ENCODE data around the gene PTHLH. TPM values are rescaled to one million over a fixed set of nuclear protein-coding genes. Genes with fewer than 3 reads are reported as not detected.

Gene PTHLH
- total and polyA plus RNA-seq, 2 donors (not counting 3 experiments of a cell fraction or from before 2014, with no cell fraction given) = 0.60 to 0.65 TPM

DNA sequence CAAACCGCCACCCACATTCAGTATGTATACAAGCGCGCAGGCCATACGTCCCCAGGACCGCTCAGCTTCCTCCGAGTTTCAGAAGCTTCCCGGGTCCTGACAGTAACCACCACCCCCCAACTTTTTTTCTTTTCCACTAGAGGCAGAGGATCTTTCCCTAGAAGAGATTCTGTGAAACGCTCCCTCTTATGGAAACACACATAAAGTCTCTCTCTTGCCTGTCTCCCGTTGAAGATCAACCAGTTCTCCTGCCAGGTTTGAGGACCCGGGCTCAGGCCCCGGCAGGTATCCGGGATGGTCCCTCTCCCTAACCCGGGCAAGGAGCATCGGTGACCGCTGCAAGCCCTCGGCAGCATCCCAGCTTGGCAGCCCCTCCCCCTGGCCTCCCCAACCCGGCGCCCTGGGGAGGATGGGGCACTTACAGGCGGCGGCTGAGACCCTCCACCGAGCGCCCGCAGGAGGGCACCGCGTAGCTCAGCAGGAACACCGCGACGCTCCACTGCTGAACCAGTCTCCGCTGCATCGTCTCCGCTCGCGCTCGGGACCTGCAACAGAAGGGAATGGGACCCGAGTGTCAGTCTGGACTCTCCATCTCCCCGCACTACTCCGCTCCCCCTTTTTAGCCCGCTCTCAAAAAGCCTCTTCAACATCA is 3.4 kb downstream of the PTHLH start:
- H3K9me3 ChIP-seq (replicated peaks; ENCODE audit: control insufficient read depth, insufficient read depth, low read length) = no peaks in the 10 kb centered on the region
- intact Hi-C loops (cut with micrococcal nuclease) = loop anchor here (1.0 to 5.0 kb wide), 4 partner anchors 203 to 803 kb away; partner anchors contain the start of gene CCDC91
- H3K9ac ChIP-seq (replicated peaks; ENCODE audit: extremely low read depth, insufficient read depth, low read length) = peak overlapping the region; percentile 52
- H3K27ac ChIP-seq (ENCODE audit: insufficient read depth, low read depth, low read length) = no peak overlapping the region
- no TSS peak for BruUV-seq (replicated peaks)
- no peaks in the 10 kb centered on the region for H4K20me1 ChIP-seq (replicated peaks; ENCODE audit: control insufficient read depth, extremely low read depth, insufficient read depth, low read length)
- H3K4me3 ChIP-seq (replicated peaks in 1 of 3; ENCODE audit: insufficient read depth in 1 of 3, low read depth in 1 of 3, low read length in 3 of 3) = peak overlapping the region; percentile 49 to 88 (median 70)
- dilution Hi-C loops (cut with MboI; ENCODE audit: extremely low pct_ligation_motif_present, low sequenced_read_pairs) = no loop called here
- H3K4me1 ChIP-seq (ENCODE audit: control insufficient read depth, extremely low read depth, insufficient read depth, low read length) = peaks cover 51% of the 10 kb centered on the region
- peak overlapping the region; percentile 93 for H2AFZ ChIP-seq (ENCODE audit: low read depth, low read length)
- no peaks in the 10 kb centered on the region for H3K79me2 ChIP-seq (ENCODE audit: control insufficient read depth, insufficient read depth, low read length)
- peak overlapping the region; percentile 94 for H3K4me2 ChIP-seq (ENCODE audit: insufficient read depth, low read length)
- TF ChIP-seq FOS (IDR thresholded peaks at IDR 0.05; ENCODE audit: borderline replicate concordance, insufficient read depth, low read length) (no peak), GATA2 (IDR thresholded peaks at IDR 0.05; ENCODE audit: insufficient read depth, insufficient read length, low read depth, low read length) (no peak), MYC (IDR thresholded peaks at IDR 0.05; ENCODE audit: low read depth, low read length) (no peak)
- TF ChIP-seq, protein P1, sequence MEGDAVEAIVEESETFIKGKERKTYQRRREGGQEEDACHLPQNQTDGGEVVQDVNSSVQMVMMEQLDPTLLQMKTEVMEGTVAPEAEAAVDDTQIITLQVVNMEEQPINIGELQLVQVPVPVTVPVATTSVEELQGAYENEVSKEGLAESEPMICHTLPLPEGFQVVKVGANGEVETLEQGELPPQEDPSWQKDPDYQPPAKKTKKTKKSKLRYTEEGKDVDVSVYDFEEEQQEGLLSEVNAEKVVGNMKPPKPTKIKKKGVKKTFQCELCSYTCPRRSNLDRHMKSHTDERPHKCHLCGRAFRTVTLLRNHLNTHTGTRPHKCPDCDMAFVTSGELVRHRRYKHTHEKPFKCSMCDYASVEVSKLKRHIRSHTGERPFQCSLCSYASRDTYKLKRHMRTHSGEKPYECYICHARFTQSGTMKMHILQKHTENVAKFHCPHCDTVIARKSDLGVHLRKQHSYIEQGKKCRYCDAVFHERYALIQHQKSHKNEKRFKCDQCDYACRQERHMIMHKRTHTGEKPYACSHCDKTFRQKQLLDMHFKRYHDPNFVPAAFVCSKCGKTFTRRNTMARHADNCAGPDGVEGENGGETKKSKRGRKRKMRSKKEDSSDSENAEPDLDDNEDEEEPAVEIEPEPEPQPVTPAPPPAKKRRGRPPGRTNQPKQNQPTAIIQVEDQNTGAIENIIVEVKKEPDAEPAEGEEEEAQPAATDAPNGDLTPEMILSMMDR (IDR thresholded peaks at IDR 0.05; ENCODE audit: extremely low read depth in 1 of 2, insufficient read depth in 1 of 2, low read depth in 1 of 2, low read length in 2 of 2) = peak in 1 of 2 donors; percentile 5
- no peak for FAIRE-seq
- DNase-seq (ENCODE audit: low read depth, low spot score) = peak; percentile 43
- no peaks in the 10 kb centered on the region for H3K9me1 ChIP-seq (replicated peaks; ENCODE audit: control insufficient read depth, extremely low read depth, insufficient read depth, low read length)
- H3K27me3 ChIP-seq (ENCODE audit: control insufficient read depth in 2 of 2, insufficient read depth in 2 of 2, low read length in 2 of 2) = no peaks in the 10 kb centered on the region
- POLR2A ChIA-PET = no interaction called here
- CTCF ChIA-PET = interaction anchor here (0.6 to 2.8 kb wide), 7 partner anchors 28 to 994 kb away, joined by 3 to 20 read pairs (median 7); no protein-coding TSS in a partner anchor
- H3K36me3 ChIP-seq (ENCODE audit: control insufficient read depth in 2 of 2, extremely low read depth in 1 of 2, insufficient read depth in 2 of 2, low read length in 2 of 2) = no peaks in the 10 kb centered on the region
